Measurements from ENCODE around the gene C11orf58.

DNA sequence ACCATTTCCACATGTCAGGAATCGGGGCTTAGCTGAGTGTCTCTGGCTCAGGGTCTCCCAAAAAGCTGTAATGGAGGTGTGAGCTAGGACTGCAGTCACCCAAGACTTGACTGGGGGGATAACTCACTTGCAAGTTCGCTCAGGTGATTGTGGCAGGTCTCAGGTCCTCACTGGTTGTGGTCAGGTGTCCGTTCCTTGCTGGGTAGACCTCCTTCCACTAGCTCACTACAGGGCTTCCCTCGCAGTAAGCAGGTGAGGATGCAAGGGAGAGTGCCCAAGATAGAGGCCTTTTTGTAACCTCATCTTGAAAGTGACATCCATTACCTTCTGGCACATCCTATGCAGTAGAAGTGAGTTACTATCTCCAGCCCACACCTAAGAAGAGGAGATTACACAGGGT is 29.5 kb downstream of the C11orf58 start:
- no peak for TF ChIP-seq EP300 (IDR thresholded peaks at IDR 0.05)
- TF ChIP-seq, protein P1, sequence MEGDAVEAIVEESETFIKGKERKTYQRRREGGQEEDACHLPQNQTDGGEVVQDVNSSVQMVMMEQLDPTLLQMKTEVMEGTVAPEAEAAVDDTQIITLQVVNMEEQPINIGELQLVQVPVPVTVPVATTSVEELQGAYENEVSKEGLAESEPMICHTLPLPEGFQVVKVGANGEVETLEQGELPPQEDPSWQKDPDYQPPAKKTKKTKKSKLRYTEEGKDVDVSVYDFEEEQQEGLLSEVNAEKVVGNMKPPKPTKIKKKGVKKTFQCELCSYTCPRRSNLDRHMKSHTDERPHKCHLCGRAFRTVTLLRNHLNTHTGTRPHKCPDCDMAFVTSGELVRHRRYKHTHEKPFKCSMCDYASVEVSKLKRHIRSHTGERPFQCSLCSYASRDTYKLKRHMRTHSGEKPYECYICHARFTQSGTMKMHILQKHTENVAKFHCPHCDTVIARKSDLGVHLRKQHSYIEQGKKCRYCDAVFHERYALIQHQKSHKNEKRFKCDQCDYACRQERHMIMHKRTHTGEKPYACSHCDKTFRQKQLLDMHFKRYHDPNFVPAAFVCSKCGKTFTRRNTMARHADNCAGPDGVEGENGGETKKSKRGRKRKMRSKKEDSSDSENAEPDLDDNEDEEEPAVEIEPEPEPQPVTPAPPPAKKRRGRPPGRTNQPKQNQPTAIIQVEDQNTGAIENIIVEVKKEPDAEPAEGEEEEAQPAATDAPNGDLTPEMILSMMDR (IDR thresholded peaks at IDR 0.05): no peak
- TF ChIP-seq POLR2AphosphoS5 (IDR thresholded peaks at IDR 0.05): no peak
